K562 (cell line): Measurements from ENCODE around the gene LRRFIP2. TPM values are rescaled to one million over a fixed set of nuclear protein-coding genes. Genes with fewer than 3 reads are reported as not detected.

ENCODE experiments used
- ATAC-seq: fragments of 200-7000 bp; cut with Tn5 transposase; 3 replicates; pipeline ENCODE4 v1.9.1; 2020; ENCODE audit warnings: moderate library complexity
- BruUV-seq: library from RNA; stranded (reverse); fragments of 400-500 nt; replicated peaks from 2 replicates; lab custom pipeline; 2021; lab: Mats Ljungman, UMichigan
- CTCF ChIA-PET: fragments of 300-600 bp; formaldehyde crosslinking; extraction: SDS; loops from one replicate; lab custom pipeline; 2021; ENCODE audit warnings: low intra/inter-chr PET ratio; lab: Yijun Ruan, JAX
- POLR2A ChIA-PET: fragments of 300-600, 350-650 bp; sonication (Branson Sonifier 250); formaldehyde crosslinking; extraction: SDS; loops from one replicate; lab custom pipeline; 2021; ENCODE audit warnings: antibody characterized with exemption, inconsistent platforms; lab: Yijun Ruan, JAX
- DNase-seq, 4 experiments: peaks; one replicate each; pipeline versions ENCODE4 v3.0.0 to v3.0.0-alpha.2; 2011 to 2018; ENCODE audit warnings: low spot score in 3 of 4, mixed read lengths in 3 of 4; ENCODE audit errors: extremely low read depth in 1 of 4
- FAIRE-seq: peaks from 2 replicates; lab custom pipeline; 2011; peaks lifted over from hg19 to GRCh38; lab: Jason Lieb, UNC
- H2AFZ ChIP-seq: 2 replicates; pipeline ENCODE4 v1.6.0; 2011; ENCODE audit warnings: low read depth, low read length, control low read depth, inconsistent platforms
- H3K27ac ChIP-seq: fragments of 200-600 bp; 3 replicates; pipeline ENCODE4 v1.8.0; 2011; ENCODE audit warnings: low read depth, mild to moderate bottlenecking, control low read depth, inconsistent platforms, low read length, moderate library complexity, mixed read lengths; ENCODE audit errors: extremely low read depth
- H3K27me3 ChIP-seq, 2 experiments: fragments of 300-600 bp in 1 of 2; 2 replicates in 1 of 2; 3 replicates in 1 of 2; pipeline versions ENCODE4 v1.6.0 to v1.8.0; 2011; ENCODE audit warnings: inconsistent platforms in 2 of 2, low read length in 2 of 2, mild to moderate bottlenecking in 1 of 2, mixed read lengths in 1 of 2, moderate library complexity in 1 of 2; ENCODE audit not compliant: control insufficient read depth in 2 of 2, insufficient read depth in 2 of 2
- H3K36me3 ChIP-seq: fragments of 300-600 bp; 3 replicates; pipeline ENCODE4 v1.8.0; 2011; ENCODE audit warnings: mild to moderate bottlenecking, low read length, inconsistent platforms; ENCODE audit not compliant: control insufficient read depth, insufficient read depth
- H3K4me1 ChIP-seq, 2 experiments: fragments of 200-600 bp in 1 of 2; replicated peaks in 1 of 2; 2 replicates in 1 of 2; 3 replicates in 1 of 2; pipeline versions ENCODE4 v1.5.1 to v1.8.0; 2011; ENCODE audit warnings: inconsistent platforms in 2 of 2, low read length in 2 of 2, mild to moderate bottlenecking in 1 of 2, mixed read lengths in 1 of 2, moderate library complexity in 1 of 2; ENCODE audit not compliant: control insufficient read depth in 2 of 2, insufficient read depth in 2 of 2
- H3K4me2 ChIP-seq: 2 replicates; pipeline ENCODE4 v1.6.1; 2011; ENCODE audit warnings: low read length, control low read depth, inconsistent platforms, mixed read lengths; ENCODE audit not compliant: insufficient read depth
- H3K4me3 ChIP-seq: fragments of 200-600 bp; sonication (generic), shearing (Covaris generic); 2 replicates; pipeline ENCODE4 v1.5.1; 2016; ENCODE audit warnings: control low read depth, inconsistent platforms
- H3K79me2 ChIP-seq: fragments of 200-600 bp; 3 replicates; pipeline ENCODE4 v1.8.0; 2011; ENCODE audit warnings: low read length, inconsistent platforms; ENCODE audit not compliant: control insufficient read depth, insufficient read depth
- H3K9ac ChIP-seq, 2 experiments: 2 replicates each; pipeline versions ENCODE4 v1.6.0 to v1.6.1; 2011; ENCODE audit warnings: low read depth in 2 of 2, low read length in 2 of 2, control low read depth in 1 of 2, inconsistent platforms in 1 of 2, mild to moderate bottlenecking in 1 of 2, mixed read lengths in 1 of 2; ENCODE audit not compliant: insufficient read depth in 1 of 2
- H3K9me1 ChIP-seq: one replicate; pipeline ENCODE4 v1.6.0; 2011; ENCODE audit warnings: inconsistent platforms, mild to moderate bottlenecking, low read length, moderate library complexity; ENCODE audit not compliant: control insufficient read depth, insufficient read depth
- H3K9me3 ChIP-seq: replicated peaks from 2 replicates; pipeline ENCODE4 v1.5.1; 2011; ENCODE audit warnings: low read depth, low read length, inconsistent platforms; ENCODE audit not compliant: control insufficient read depth, insufficient read depth
- H4K20me1 ChIP-seq: replicated peaks from 2 replicates; pipeline ENCODE4 v1.6.1; 2011; ENCODE audit warnings: low read length, inconsistent platforms, mixed read lengths; ENCODE audit not compliant: control insufficient read depth, insufficient read depth
- DMBX1 ChIP-seq: fragments of 250-450 bp; sonication (Bioruptor Pico); IDR thresholded peaks from 2 replicates; pipeline ENCODE4 v1.8.0; 2022; ENCODE audit warnings: inconsistent platforms, mild to moderate bottlenecking, moderate library complexity, borderline replicate concordance
- FOXP1 ChIP-seq: sonication (generic); formaldehyde crosslinking; IDR thresholded peaks from 2 replicates; pipeline ENCODE4 v1.8.0; 2022; ENCODE audit warnings: mild to moderate bottlenecking, missing genetic modification reagents
- LARP7 ChIP-seq: fragments of 450-650 bp; IDR thresholded peaks from 2 replicates; pipeline ENCODE4 v1.6.1; 2016
- NELFE ChIP-seq: IDR thresholded peaks from 2 replicates; pipeline ENCODE4 v1.6.1; 2011; ENCODE audit warnings: mild to moderate bottlenecking; ENCODE audit not compliant: insufficient read depth, insufficient read length
- PTBP1 ChIP-seq: fragments of 200-400 bp; formaldehyde crosslinking; IDR thresholded peaks from 2 replicates; pipeline ENCODE4 v1.6.1; 2017; ENCODE audit warnings: low read depth, low read length
- RBM17 ChIP-seq: fragments of 200-400 bp; formaldehyde crosslinking; IDR thresholded peaks from 2 replicates; pipeline ENCODE4 v1.6.1; 2017; ENCODE audit warnings: low read depth, mild to moderate bottlenecking, low read length, borderline replicate concordance
- SP1 ChIP-seq: sonication (generic); formaldehyde crosslinking; IDR thresholded peaks from 2 replicates; pipeline ENCODE4 v1.8.1; 2022; ENCODE audit warnings: mild to moderate bottlenecking, missing genetic modification reagents
- USF1 ChIP-seq: sonication (generic); formaldehyde crosslinking; IDR thresholded peaks from 2 replicates; pipeline ENCODE4 v1.9.0; 2022; ENCODE audit warnings: mild to moderate bottlenecking, missing genetic modification reagents
- ZKSCAN1 ChIP-seq: fragments of 150-350 bp; IDR thresholded peaks from 2 replicates; pipeline ENCODE4 v1.6.1; 2016; ENCODE audit warnings: low read depth, low read length
- WGBS: fragments of 100-300 bp; shearing (Covaris generic); methylation state at CpG from one replicate; pipeline ENCODE4 v1.1.6; 2016; ENCODE audit warnings: low coverage, mixed read lengths; ENCODE audit not compliant: insufficient coverage; ENCODE audit errors: missing lambda C conversion rate; 5-methylcytosine and 5-hydroxymethylcytosine counted together
- in situ Hi-C: fragments of 300-500 bp; cut with MboI; formaldehyde crosslinking; loops from 4 replicates; pipeline ENCODE4 v1.15.0; 2018; ENCODE audit warnings: inconsistent platforms, mixed read lengths
- intact Hi-C: fragments of 100-400 bp; cut with micrococcal nuclease; formaldehyde crosslinking; loops from 2 replicates; pipeline ENCODE4 v1.14.2; 2022
- polyA plus RNA-seq, 8 experiments: library from polyadenylated mRNA; depleted of rRNA in 4 of 8; stranded (reverse) in 5 of 8; unstranded in 3 of 8; fragments of >200 nt; fragmentation: Nextera tagmentation in 2 of 8; fragmentation: Illumina TruSeq in 1 of 8; extraction: Ambion mirVana in 2 of 8; extraction: Trizol in 1 of 8; gene quantifications; 2 replicates each; pipeline versions ENCODE4 v1.2.1 to v1.2.3, GENCODE V29; 2011 to 2014; ENCODE audit warnings: inconsistent platforms in 1 of 8, missing spikeins in 1 of 8
- total RNA-seq, 7 experiments: library from RNA; depleted of rRNA in 6 of 7; stranded (reverse); fragments of >200 nt in 6 of 7; fragmentation: Illumina TruSeq in 2 of 7; extraction: Trizol in 2 of 7; gene quantifications; 2 replicates each; pipeline versions ENCODE4 v1.2.1 to v1.2.3, GENCODE V29; 2011 to 2021; ENCODE audit warnings: low replicate concordance in 1 of 7

The LRRFIP2 gene
- total and polyA plus RNA-seq, 9 of the 15 experiments (the other 6 are each of a cell fraction or from before 2014, with no cell fraction given): 9.9 to 53.9 (median 42.7) TPM

- Histone ChIP-seq H3K9me1 (no peaks in the 10 kb centered on the region), H3K27ac (no peak overlapping the region), H3K9ac (no peak overlapping the region), H2AFZ (no peak overlapping the region), H3K79me2 (no peaks in the 10 kb centered on the region), H3K4me2 (no peak overlapping the region), H3K4me1 (no peaks in the 10 kb centered on the region), H3K27me3 (no peaks in the 10 kb centered on the region), H3K4me3 (no peak overlapping the region), H3K9me3 (no peaks in the 10 kb centered on the region), H4K20me1 (no peaks in the 10 kb centered on the region), H3K36me3 (peaks cover 39% of the 10 kb centered on the region)
- ATAC-seq (no peak), DNase-seq (no peak), FAIRE-seq (no peak)
- in situ Hi-C loops: no loop called here
- intact Hi-C loops: no loop called here
- BruUV-seq: no TSS peak
- TF ChIP-seq SP1: no peak
- no peak for TF ChIP-seq LARP7
- TF ChIP-seq NELFE: no peak
- TF ChIP-seq DMBX1 (CRISPR knock-in tag): no peak
- no peak for TF ChIP-seq FOXP1
- TF ChIP-seq USF1 (CRISPR knock-in tag): no peak
- no peak for TF ChIP-seq ZKSCAN1
- no peak for TF ChIP-seq RBM17
- TF ChIP-seq PTBP1: no peak
- ChIA-PET POLR2A (interaction anchor here (0.6 to 1.8 kb wide), 3 partner anchors 12 to 19 kb away, joined by 3 to 9 read pairs (median 3); no protein-coding TSS in a partner anchor), CTCF (no interaction called here)
- WGBS: 81% methylated on average over 3 of the region's 3 CpGs
Observed at GRCh38 chr3:37148208-37148607, 26.2 kb downstream of the LRRFIP2 start.
